DND-41 (cell line): ENCODE results near the gene OR13C5.

ENCODE experiments used
- ATAC-seq: fragments of 200-7000 bp; cut with Tn5 transposase; 3 replicates; pipeline ENCODE4 v1.9.1; 2021; ENCODE audit warnings: low read depth; ENCODE audit not compliant: insufficient read depth
- DNase-seq: peaks from one replicate; pipeline ENCODE4 v3.0.0-alpha.2; 2020
- H2AFZ ChIP-seq: 2 replicates; pipeline ENCODE4 v1.6.0; 2012; ENCODE audit warnings: low read depth, low read length
- H3K27ac ChIP-seq: 2 replicates; pipeline ENCODE4 v1.5.1; 2012; ENCODE audit warnings: low read length, inconsistent platforms
- H3K27me3 ChIP-seq: fragments of 200-600 bp; sonication (generic); 2 replicates; pipeline ENCODE4 v1.6.0; 2012; ENCODE audit warnings: low read length, mild to moderate bottlenecking, inconsistent platforms; ENCODE audit not compliant: insufficient read depth, poor library complexity
- H3K36me3 ChIP-seq: 2 replicates; pipeline ENCODE4 v1.5.1; 2012; ENCODE audit warnings: low read length, inconsistent platforms; ENCODE audit not compliant: insufficient read depth
- H3K4me1 ChIP-seq: 2 replicates; pipeline ENCODE4 v1.5.1; 2012; ENCODE audit warnings: mild to moderate bottlenecking, low read length; ENCODE audit not compliant: insufficient read depth
- H3K4me2 ChIP-seq: 2 replicates; pipeline ENCODE4 v1.6.0; 2012; ENCODE audit warnings: mild to moderate bottlenecking, moderate library complexity, low read length, inconsistent platforms; ENCODE audit not compliant: insufficient read depth
- H3K4me3 ChIP-seq, 2 experiments: fragments of 200-600 bp in 1 of 2; shearing (Covaris generic) in 1 of 2; 2 replicates each; pipeline ENCODE4 v1.5.1; 2012 to 2016; ENCODE audit warnings: inconsistent platforms in 2 of 2, low read length in 2 of 2, mild to moderate bottlenecking in 2 of 2, low read depth in 1 of 2, moderate library complexity in 1 of 2
- H3K79me2 ChIP-seq: 2 replicates; pipeline ENCODE4 v1.6.0; 2012; ENCODE audit warnings: low read length, inconsistent platforms; ENCODE audit not compliant: insufficient read depth
- H3K9ac ChIP-seq: 2 replicates; pipeline ENCODE4 v1.6.0; 2012; ENCODE audit warnings: low read depth, mild to moderate bottlenecking, inconsistent platforms, low read length, moderate library complexity
- H3K9me3 ChIP-seq: 2 replicates; pipeline ENCODE4 v1.5.1; 2012; ENCODE audit warnings: low read length, moderate library complexity, mild to moderate bottlenecking, inconsistent platforms; ENCODE audit not compliant: insufficient read depth, severe bottlenecking
- H4K20me1 ChIP-seq: 2 replicates; pipeline ENCODE4 v1.6.0; 2012; ENCODE audit warnings: low read length; ENCODE audit not compliant: insufficient read depth
- CTCF ChIP-seq: IDR thresholded peaks from 2 replicates; pipeline ENCODE4 v1.5.1; 2012; ENCODE audit warnings: borderline replicate concordance, low read length, moderate library complexity, mild to moderate bottlenecking; ENCODE audit not compliant: poor library complexity, severe bottlenecking; ENCODE audit errors: extremely low read depth
- EZH2 ChIP-seq: IDR thresholded peaks from 3 replicates; pipeline ENCODE4 v1.6.1; 2012; ENCODE audit warnings: borderline replicate concordance, low read depth, mild to moderate bottlenecking, moderate library complexity, low read length, inconsistent platforms; ENCODE audit not compliant: severe bottlenecking

The OR13C5 gene

GRCh38 chr9:104589626-104590025, 9.6 kb downstream of the OR13C5 start:
- Histone ChIP-seq H3K9ac (no peak overlapping the region), H3K4me3 (no peak overlapping the region), H3K27ac (no peak overlapping the region), H3K4me1 (no peaks in the 10 kb centered on the region), H4K20me1 (no peaks in the 10 kb centered on the region), H3K36me3 (no peaks in the 10 kb centered on the region), H3K79me2 (no peaks in the 10 kb centered on the region), H2AFZ (no peak overlapping the region), H3K9me3 (no peaks in the 10 kb centered on the region), H3K4me2 (no peak overlapping the region), H3K27me3 (no peaks in the 10 kb centered on the region)
- ATAC-seq: no peak
- TF ChIP-seq CTCF: no peak
- DNase-seq: no peak

GRCh38 chr9:104586496-104587180, 12.6 kb downstream of the OR13C5 start:
- Histone ChIP-seq H3K36me3 (no peaks in the 10 kb centered on the region), H3K4me3 (no peak overlapping the region), H3K27me3 (no peaks in the 10 kb centered on the region), H4K20me1 (no peaks in the 10 kb centered on the region), H3K4me2 (no peak overlapping the region), H3K9me3 (no peaks in the 10 kb centered on the region), H3K27ac (no peak overlapping the region), H2AFZ (no peak overlapping the region), H3K9ac (no peak overlapping the region), H3K4me1 (no peaks in the 10 kb centered on the region), H3K79me2 (no peaks in the 10 kb centered on the region)
- no peak for ATAC-seq
- DNase-seq: no peak
- TF ChIP-seq CTCF (no peak), EZH2 (no peak)

GRCh38 chr9:104580562-104580961, 18.7 kb downstream of the OR13C5 start:
- Histone ChIP-seq H3K79me2 (no peaks in the 10 kb centered on the region), H3K36me3 (no peaks in the 10 kb centered on the region), H3K9ac (no peak overlapping the region), H3K27ac (no peak overlapping the region), H3K4me1 (no peaks in the 10 kb centered on the region), H3K9me3 (no peaks in the 10 kb centered on the region), H3K27me3 (no peaks in the 10 kb centered on the region), H2AFZ (no peak overlapping the region), H4K20me1 (no peaks in the 10 kb centered on the region), H3K4me2 (no peak overlapping the region), H3K4me3 (no peak overlapping the region)
- no peak for DNase-seq
- ATAC-seq: no peak
- no peak for TF ChIP-seq CTCF
- no peak for TF ChIP-seq EZH2
